Breast epithelium (tissue), 4 donors: ENCODE data around the gene FOXN3. TPM values are rescaled to one million over a fixed set of nuclear protein-coding genes. Genes with fewer than 3 reads are reported as not detected.

Experiments
- DNase-seq, 2 donors: peaks; one replicate each; pipeline ENCODE4 v3.0.0-alpha.2; 2019; ENCODE audit warnings: low spot score in 2 of 2
- H3K27ac ChIP-seq, 2 donors: fragments of 200-600 bp; sonication (generic) in 1 of 2; one replicate each; pipeline ENCODE4 v1.5.1; 2016 to 2019; ENCODE audit warnings: mild to moderate bottlenecking in 1 of 2
- H3K27me3 ChIP-seq, 2 donors: fragments of 200-600 bp; sonication (generic) in 1 of 2; one replicate each; pipeline versions ENCODE4 v1.5.1 to v1.6.0; 2017 to 2019; ENCODE audit warnings: control low read depth in 1 of 2, mild to moderate bottlenecking in 1 of 2
- H3K36me3 ChIP-seq: fragments of 200-600 bp; one replicate; pipeline ENCODE4 v1.5.1; 2019
- H3K4me1 ChIP-seq, 2 donors: fragments of 200-600 bp; sonication (generic); one replicate each; pipeline ENCODE4 v1.5.1; 2016 to 2019; ENCODE audit warnings: control low read depth in 1 of 2
- H3K4me3 ChIP-seq, 3 donors: fragments of 200-600 bp; sonication (generic); 1 replicate in 2 of 3; 2 replicates in 1 of 3; pipeline ENCODE4 v1.5.1; 2016 to 2019; ENCODE audit warnings: mild to moderate bottlenecking in 3 of 3, moderate library complexity in 2 of 3
- H3K9me3 ChIP-seq, 2 donors: fragments of 200-600 bp; sonication (generic) in 1 of 2; one replicate each; pipeline ENCODE4 v1.5.1; 2016 to 2019; ENCODE audit warnings: control low read depth in 1 of 2
- POLR2A ChIP-seq: fragments of 450-650 bp; IDR thresholded peaks from one replicate; pipeline ENCODE4 v1.6.1; 2016; ENCODE audit warnings: antibody characterized with exemption, mild to moderate bottlenecking, moderate library complexity
- POLR2AphosphoS5 ChIP-seq, 3 donors: sonication (generic); formaldehyde crosslinking; IDR thresholded peaks; one replicate each; pipeline ENCODE4 v1.6.1; 2017; ENCODE audit warnings: antibody characterized with exemption in 3 of 3
- intact Hi-C: fragments of 100-400 bp; cut with DNase I; formaldehyde crosslinking; loops from one replicate; pipeline ENCODE4 v1.15.1; 2023; ENCODE audit warnings: low total_unique reads
- total RNA-seq, 3 donors: library from RNA; depleted of rRNA; stranded (reverse); fragments of >200 nt; gene quantifications; one replicate each; pipeline ENCODE4 v1.1.0, GENCODE V29; 2016
- TF ChIP-seq, protein P1 (sequence below), 3 donors: fragments of 450-650 bp; IDR thresholded peaks; one replicate each; pipeline ENCODE4 v1.5.1; 2016 to 2017; ENCODE audit warnings: antibody characterized with exemption in 3 of 3, mild to moderate bottlenecking in 3 of 3, moderate library complexity in 3 of 3

Gene FOXN3
- total RNA-seq, 3 donors from 2014 or later, result 70.7 to 180 (median 80.3) TPM

GRCh38 chr14:89369656-89370055 is 47.4 kb downstream of the FOXN3 start:
- intact Hi-C loops, result no loop called here
- no peak overlapping the region for H3K4me3 ChIP-seq
- H3K27me3 ChIP-seq, result no peaks in the 10 kb centered on the region
- no peak for TF ChIP-seq POLR2A
- TF ChIP-seq POLR2AphosphoS5 (IDR thresholded peaks at IDR 0.05), result no peak
- TF ChIP-seq, protein P1, sequence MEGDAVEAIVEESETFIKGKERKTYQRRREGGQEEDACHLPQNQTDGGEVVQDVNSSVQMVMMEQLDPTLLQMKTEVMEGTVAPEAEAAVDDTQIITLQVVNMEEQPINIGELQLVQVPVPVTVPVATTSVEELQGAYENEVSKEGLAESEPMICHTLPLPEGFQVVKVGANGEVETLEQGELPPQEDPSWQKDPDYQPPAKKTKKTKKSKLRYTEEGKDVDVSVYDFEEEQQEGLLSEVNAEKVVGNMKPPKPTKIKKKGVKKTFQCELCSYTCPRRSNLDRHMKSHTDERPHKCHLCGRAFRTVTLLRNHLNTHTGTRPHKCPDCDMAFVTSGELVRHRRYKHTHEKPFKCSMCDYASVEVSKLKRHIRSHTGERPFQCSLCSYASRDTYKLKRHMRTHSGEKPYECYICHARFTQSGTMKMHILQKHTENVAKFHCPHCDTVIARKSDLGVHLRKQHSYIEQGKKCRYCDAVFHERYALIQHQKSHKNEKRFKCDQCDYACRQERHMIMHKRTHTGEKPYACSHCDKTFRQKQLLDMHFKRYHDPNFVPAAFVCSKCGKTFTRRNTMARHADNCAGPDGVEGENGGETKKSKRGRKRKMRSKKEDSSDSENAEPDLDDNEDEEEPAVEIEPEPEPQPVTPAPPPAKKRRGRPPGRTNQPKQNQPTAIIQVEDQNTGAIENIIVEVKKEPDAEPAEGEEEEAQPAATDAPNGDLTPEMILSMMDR (IDR thresholded peaks at IDR 0.05), result no peak
- no peak for DNase-seq
- H3K9me3 ChIP-seq, result no peaks in the 10 kb centered on the region
- no peaks in the 10 kb centered on the region for H3K4me1 ChIP-seq
- H3K36me3 ChIP-seq, result no peaks in the 10 kb centered on the region
- no peak overlapping the region for H3K27ac ChIP-seq

DNA sequence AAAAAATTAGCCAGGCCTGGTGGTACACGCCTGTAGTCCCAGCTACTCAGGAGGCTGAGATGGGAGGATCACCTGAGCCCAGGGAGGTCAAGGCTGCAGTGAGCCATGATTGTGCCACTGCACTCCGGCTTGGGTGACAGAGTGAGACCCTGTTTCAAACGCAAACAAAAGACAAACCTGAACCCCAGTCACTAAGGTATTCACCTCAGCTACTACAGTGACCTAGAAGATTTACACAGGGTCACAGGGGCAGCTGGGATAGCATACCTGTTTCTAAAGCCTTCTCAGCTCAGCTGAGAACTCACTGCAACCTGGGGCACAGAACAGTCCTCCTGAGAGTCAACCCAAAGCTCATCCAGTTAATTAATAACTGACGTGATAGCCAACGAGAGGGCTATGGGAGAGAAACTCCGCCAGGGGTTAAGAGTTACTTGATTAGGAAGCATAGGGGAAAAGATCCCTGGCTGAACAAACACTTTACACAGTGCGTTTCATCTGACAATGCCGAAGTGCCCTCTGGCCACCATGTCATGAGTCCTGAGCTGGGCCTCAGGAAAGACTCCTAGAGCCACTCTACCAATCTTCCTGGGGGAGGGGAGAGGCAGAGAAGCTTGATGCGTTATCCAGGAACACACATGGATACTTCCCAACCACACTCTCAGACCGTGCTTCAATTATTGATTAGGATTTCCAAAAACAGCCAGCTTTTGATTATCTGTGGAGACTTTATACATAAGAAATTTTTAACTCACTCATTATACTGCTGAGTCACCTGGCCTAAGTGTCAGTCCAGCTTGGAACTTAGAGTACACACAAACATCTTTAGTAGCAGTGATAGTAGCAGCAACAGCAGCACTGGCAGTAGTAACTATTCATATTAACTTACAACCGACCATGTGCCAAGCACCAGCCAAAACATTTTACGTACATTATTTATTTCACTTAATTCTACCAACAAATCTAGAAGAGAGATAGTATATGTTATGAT is 48.2 kb downstream of the FOXN3 start:
- Histone ChIP-seq H3K9me3 (no peaks in the 10 kb centered on the region), H3K27ac (no peak overlapping the region), H3K36me3 (no peaks in the 10 kb centered on the region), H3K4me3 (no peak overlapping the region), H3K4me1 (no peaks in the 10 kb centered on the region), H3K27me3 (no peaks in the 10 kb centered on the region)
- DNase-seq, result no peak
- intact Hi-C loops, result no loop called here
- TF ChIP-seq POLR2AphosphoS5 (IDR thresholded peaks at IDR 0.05), result no peak
- TF ChIP-seq POLR2A, result no peak
- TF ChIP-seq, protein P1 (IDR thresholded peaks at IDR 0.05), result no peak

GRCh38 chr14:89367779-89368120 is 49.3 kb downstream of the FOXN3 start:
- no peaks in the 10 kb centered on the region for H3K27me3 ChIP-seq
- no peak overlapping the region for H3K4me3 ChIP-seq
- no peak for DNase-seq
- H3K9me3 ChIP-seq, result no peaks in the 10 kb centered on the region
- no peaks in the 10 kb centered on the region for H3K4me1 ChIP-seq
- intact Hi-C loops, result no loop called here
- no peak overlapping the region for H3K27ac ChIP-seq
- no peaks in the 10 kb centered on the region for H3K36me3 ChIP-seq
- TF ChIP-seq POLR2A, result no peak
- TF ChIP-seq POLR2AphosphoS5 (IDR thresholded peaks at IDR 0.05), result no peak
- TF ChIP-seq, protein P1 (IDR thresholded peaks at IDR 0.05), result no peak

- Histone ChIP-seq H3K36me3 (no peaks in the 10 kb centered on the region), H3K4me3 (no peak overlapping the region), H3K27me3 (no peaks in the 10 kb centered on the region), H3K4me1 (no peaks in the 10 kb centered on the region), H3K9me3 (no peaks in the 10 kb centered on the region), H3K27ac (no peak overlapping the region)
- intact Hi-C loops, result no loop called here
- no peak for TF ChIP-seq POLR2A
- no peak for TF ChIP-seq POLR2AphosphoS5 (IDR thresholded peaks at IDR 0.05)
- TF ChIP-seq, protein P1 (IDR thresholded peaks at IDR 0.05), result no peak
- DNase-seq, result no peak
Measured at GRCh38 chr14:89366864-89367778, 49.9 kb downstream of the FOXN3 start.
